NK-92 treated with Interleukin-12 subunit alpha and Interleukin-12 subunit beta, amount 100 ng/mL, for 24 hours (cell line): ENCODE results near the gene SSC5D.

Source experiments
- DNase-seq: peaks from one replicate; lab custom pipeline; 2025; lab: John Stamatoyannopoulos, UW

Gene SSC5D

DNA sequence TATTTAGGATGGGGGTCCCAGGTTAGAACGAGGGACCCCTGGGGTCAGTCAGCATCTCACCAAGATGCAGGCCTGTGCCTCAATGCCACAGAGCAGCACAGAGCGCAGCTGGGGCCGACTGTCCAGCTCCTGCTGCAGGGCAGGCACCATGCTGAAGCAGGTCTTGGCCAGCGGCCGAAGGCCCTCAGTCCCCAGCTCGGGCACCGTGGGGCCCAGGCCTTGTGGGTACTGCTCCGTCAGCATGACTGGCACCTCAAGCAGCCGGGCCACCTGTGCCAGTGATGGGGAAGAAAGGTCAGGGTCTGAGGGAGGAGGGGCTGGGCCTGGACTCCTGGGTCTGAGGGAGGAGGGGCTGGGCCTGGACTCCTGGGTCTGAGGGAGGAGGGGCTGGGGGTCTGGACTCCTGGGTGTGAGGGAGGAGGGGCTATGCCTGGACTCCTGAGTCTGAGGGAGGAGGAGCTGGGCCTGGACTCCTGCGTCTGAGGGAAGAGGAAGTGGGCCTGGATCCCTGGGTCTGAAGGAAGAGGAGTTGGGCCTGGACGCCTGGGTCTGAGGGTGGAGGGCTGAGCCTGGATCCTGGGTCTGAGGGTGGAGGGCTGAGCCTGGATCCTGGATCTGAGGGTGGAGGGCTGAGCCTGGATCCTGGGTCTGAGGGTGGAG lies 32.5 kb upstream of the SSC5D start:
- no peak for DNase-seq

DNA sequence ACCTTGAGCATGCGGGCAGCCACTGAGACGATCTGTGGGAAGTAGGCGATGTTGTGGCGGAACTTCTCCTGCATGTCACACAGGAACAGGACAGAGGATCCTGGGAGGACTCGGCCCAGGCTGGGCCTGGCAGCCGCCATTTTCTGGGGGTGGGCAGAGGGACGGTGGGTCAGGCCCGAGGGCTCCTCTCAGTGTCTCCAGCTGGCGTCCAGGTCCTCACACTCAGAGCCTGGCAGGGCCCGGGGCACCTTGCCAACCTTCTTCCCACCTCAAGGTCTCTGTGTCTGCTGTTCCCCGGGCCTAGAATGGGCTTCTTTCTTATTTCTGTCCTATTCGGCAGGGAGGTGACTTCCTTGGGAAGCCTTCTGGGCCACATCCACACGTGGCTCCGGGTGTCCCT lies 31.9 kb upstream of the SSC5D start:
- DNase-seq, result no peak

GRCh38 chr19:55457683-55458457 lies 30.4 kb upstream of the SSC5D start:
- no peak for DNase-seq

- no peak for DNase-seq
Observed at GRCh38 chr19:55459551-55459949, 28.7 kb upstream of the SSC5D start.

DNA sequence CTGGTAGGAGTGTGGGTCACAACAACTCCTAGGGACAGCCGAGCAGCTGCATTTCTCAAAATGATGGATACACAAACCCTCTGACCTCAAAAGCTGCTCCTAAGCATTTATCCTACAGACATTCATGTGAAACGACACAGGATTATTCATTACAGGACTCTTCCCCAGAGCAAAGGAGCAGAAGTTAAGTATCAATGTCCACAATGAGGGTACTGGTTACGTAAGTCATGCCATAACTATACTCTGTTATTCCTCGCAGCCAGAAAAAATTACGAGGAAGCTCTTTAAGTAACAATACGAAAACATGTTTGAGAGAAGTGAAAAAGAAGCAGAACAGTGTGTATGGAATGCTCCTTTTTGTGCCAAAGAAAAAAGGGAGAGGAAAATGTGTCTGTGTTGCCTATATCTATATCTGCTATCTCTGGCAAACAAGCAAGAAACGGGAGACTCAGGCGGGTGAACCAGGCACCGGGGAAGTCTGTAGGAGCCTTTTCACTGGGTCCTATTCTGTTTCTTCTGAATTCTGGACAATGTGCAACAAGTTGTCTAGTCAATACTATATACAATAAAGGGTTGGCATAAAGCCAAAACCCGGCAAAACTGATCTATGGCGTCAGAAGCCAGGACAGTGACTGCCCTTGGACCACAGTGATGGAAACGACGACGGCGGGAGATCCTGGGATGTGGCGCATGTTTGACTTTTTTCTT lies 28.1 kb upstream of the SSC5D start:
- DNase-seq, result no peak

DNA sequence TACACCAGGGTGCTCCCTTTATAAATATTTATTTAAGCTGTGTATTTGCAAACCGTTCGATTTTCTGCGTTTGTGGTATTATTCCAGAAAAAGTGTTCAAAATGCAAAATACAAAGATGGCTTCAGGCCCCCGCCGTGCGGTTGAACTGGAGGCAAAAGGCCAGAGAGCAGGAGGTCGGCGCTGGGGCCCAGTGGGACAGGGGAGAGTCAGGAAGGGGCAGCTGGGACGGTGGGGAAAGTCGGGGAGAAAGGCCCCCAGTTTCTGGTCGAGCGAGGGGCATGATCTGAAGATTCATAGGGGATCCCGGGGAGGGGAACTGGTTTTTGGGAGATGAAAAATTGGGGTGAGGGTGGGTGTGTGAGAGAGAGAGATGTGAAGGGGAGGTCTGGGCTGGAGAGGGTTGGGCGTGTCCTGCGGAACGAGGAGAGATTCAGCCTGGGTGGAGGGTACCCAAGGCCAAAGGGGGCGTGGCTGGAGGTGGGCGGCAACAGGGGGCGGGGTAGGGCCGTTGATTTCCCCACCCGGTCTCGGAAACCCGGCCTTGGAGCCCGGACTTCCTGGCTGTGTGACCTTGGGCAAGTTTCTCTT lies 27.5 kb upstream of the SSC5D start:
- peak; percentile 32 for DNase-seq

DNA sequence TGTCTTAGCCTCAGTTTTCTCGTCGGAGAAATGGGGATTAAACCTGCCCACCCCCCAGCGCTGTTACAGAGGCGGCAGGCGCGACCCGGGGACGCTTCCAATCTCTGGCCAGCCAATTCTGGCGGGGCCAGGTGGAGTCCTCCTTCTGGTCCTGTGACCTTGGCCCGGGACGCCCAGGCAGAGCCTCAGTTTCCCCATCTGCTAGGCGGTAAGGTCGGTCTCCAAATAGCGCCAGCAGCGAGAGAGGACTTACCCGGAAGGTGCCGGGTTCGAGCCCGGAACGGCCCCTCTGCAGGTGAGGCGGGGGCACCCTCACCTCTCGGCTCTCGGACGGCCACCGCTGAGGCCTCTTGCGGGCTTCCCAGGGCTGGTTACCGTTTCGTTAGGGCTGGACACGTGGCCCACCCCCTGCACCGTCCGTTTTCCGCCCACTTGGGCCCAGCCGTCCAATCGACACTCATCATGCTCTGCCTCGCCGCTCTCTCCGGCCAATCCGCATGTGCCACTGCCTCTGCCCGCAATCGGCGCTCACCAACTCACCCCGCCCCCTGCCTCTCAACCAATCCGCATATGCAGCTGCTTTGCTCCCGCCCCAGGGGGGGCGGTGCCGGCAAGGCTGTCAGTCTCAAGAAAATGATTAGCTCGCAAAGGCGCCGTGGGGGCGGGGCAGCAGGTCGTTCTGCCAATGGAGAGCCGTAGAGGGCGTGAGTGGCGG lies 26.8 kb upstream of the SSC5D start, which contains the start of gene ISOC2:
Gene ISOC2 (minus strand): TSS at position 384 of the 715 bp plus-strand sequence. CDS start 5,156 bp downstream, outside the sequence.
- peak; percentile 100 for DNase-seq

GRCh38 chr19:55461974-55462626 lies 26.1 kb upstream of the SSC5D start:
- DNase-seq, result no peak

DNA sequence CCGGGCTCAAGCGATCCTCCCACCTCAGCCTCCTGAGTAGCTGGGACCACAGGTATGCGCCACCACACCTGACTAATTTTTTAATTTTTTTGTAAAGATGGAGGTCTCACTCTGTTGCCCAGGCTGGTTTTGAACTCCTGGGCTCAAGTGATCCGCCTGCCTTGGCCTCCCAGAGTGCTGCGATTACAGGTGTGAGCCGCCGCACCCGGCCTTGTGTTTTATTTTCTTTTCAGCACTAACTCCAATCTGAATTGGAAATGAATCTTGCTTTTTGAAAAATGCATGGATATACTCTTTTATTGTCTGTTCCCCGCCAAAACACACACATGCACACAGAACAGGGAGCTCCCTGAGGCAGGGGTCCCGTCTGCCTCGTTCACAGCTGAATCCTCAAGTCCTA lies 25.5 kb upstream of the SSC5D start:
- DNase-seq, result no peak

GRCh38 chr19:55463583-55464031 lies 24.6 kb upstream of the SSC5D start:
- no peak for DNase-seq

DNA sequence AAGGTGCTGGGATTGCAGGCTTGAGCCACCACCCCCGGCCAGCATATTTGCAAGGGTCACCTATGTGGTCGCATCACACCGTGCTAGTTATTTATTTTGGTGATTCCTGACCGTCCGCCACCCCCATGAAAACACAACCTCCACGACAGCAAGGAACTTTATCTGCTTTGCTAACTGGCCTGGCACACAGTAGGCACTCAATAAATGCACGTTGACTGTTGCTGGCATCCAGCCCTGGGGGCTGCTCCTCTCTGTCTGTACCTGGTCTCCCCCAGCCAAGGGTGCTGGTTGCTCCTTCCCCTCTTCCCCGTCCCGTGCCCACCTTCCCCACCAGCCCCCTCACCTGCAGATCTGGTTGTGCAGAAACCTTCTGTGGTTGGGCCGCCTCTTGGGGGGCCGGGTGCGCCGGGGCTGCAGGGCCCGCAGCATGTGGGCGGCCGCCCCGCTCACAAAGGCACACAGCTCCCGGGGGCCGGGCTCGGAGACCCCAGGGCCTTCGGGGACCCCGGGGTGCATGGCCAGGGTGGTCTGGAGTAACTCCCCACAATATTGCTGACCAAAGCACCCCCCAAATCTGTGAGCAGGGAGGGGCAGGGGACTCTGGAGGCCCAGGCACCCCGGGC lies 24.1 kb upstream of the SSC5D start:
- DNase-seq, result no peak

DNA sequence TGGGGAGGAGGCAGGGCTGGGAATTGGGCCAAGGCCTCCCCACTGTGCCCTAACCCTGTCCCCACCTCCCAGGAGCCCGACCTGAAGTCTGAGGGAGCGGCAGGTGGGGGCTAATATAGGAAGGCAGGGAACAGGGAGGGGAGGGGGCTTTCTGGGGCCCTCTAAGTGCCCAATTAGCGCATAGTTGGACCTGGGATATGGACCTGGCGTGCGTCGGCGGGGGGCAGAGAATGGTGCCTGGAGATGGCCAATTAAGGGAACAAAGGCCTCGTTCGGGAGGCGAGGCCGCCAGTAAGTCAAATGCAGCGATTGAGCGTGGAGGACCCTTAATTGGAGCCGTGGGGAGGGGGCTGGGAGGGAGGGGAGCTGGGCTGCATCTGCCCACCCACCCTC lies 23.6 kb upstream of the SSC5D start, which contains the start of gene C19orf85:
Gene C19orf85 (minus strand): TSS at position 90 of the 393 bp plus-strand sequence. CDS start 197 bp downstream, outside the sequence.
- DNase-seq, result no peak

DNA sequence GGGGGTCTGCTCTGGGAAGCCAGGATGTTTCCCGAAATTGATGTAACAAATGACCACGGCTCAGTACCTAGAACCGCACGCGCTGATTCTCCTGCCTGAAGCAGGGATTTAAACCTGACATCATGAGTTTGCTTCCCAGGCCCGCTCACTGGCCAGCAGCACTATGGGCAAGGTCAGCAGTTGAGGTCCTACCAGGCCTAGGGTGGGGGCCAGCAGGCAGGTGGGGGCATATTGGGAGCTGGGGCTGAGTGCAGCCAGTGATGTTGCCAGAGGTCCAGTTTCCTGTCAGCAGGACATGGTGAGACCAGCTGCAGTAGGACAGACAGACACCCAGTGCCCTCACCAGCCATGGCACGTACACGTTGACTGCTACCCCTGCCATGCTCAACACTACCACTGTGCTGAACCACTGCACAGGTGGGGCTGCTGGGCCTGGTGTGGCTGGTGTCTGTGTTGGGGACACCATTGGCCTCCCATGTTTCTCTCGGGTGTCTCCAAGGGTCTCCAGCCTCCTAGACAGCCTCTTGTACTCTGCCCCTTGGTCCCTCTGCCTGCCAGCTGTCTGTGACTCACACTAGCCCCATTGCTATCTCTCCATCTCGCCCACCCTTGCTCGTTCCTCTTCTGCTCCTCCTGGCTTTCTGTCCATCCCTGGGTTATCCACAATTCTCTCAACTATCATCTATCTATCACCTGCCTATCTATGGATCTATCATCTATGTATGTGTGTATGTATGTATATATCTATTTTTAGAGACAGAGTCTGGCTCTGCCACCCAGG lies 22.6 kb upstream of the SSC5D start:
- no peak for DNase-seq

GRCh38 chr19:55466241-55466614 lies 22.0 kb upstream of the SSC5D start:
- no peak for DNase-seq

DNA sequence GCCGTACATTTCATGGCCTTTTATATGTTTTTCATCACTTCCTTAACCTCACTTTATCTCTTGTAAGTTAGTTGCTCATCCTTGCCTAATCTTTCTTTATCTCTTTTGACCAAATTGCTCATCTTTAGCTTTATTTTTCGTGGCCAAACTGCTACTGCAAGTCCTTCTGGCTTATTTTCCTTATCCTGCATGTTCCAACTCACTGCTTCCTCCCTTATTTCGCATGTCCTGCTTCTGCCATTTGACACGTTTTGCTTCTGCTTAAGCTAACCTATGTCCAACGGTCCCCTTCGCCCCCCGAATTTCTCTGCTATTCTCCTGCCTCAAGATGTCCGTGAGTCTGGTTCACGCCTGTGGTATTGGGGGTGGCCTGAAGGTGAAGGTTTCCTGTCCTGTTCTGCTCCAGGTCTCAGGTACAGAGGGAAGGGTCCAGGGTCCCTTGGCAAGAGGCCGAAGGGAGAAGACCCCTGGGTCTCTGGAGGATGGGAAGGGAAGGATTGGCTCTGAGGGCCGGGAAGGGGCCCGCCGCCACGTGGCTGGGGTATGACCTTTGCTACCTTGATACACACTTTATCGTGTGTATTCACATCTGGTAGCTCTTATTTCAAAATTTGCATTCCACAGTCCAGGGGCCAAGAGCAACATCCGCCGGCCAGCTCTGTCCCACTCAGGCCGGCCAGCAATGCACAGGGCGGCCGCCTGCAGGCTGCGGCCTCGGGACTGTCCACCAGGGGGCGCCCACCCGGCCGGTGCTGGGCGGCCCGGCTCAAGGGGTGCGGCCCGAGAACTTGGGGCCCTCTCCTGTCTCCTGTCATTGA lies 20.8 kb upstream of the SSC5D start:
- DNase-seq, result peak; percentile 36

DNA sequence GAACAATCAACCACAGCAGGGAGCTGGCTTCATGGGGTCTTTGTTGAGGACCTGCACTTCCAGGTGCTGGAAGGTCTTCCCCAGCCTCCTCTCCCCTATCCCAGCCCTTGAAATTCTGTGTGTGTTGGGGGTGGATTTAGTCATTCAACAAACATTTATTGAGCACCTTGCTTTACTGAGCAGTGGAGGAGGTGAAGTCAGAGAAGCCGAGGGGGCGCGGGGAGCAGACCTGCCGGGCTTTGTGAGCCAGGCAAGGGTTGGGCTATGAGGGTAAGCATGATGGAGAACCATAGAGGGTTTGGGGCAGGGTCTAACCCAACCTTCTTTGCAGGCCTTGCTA lies 20.2 kb upstream of the SSC5D start:
- no peak for DNase-seq

DNA sequence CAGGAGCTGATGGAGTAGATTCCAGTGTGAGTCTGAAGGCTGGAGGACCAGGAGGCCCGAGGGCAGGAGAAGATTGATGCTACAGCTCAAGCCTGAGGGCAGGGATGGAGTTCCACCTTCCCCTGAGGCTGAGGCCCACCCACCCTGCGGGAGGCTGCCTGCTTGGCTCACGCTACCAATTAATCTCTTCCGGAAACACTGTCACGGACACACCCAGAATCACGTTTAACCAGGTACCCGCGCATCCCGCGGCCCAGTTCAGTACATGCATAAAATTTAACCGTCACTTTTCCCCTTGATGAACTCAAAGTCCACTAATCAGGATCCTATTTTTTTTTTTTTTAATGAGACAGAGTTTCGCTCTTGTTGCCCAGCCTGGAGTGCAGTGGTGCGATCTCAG lies 17.0 kb upstream of the SSC5D start:
- no peak for DNase-seq

DNA sequence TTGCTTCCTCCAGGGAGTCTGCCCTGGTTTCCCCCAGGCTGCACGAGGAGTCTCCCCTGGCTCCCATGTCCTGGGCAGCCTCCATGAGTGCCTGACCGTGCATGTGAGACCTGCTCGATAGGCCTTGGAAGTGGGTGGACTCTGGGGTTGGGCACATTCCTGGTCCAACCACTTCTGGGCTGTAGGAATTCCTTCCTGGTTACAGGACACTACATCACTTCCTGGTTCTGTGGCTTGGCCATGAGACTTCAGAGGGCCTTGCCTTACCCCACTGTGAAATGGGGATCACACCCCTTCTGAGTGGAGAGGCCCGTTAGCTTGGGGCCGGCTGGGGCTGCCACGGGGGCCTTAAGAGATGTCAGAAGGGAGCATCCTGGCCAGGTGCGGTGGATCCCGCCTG lies 15.8 kb upstream of the SSC5D start:
- DNase-seq, result no peak
